ENCODE measurements around the gene CAMSAP2.

- TF ChIP-seq RAD21 (IDR thresholded peaks at IDR 0.05; ENCODE audit: insufficient read depth, low read depth, low read length): peak; percentile 28; the same call in 1 of the 2 replicates
- peak in 1 of 3 experiments; percentile 2; a peak in 2 of 6 replicates for TF ChIP-seq CTCF (IDR thresholded peaks at IDR 0.05 in 2 of 3, conservative IDR thresholded peaks at IDR 0.05 in 1 of 3; ENCODE audit: control insufficient read depth in 2 of 3, extremely low read depth in 1 of 3, insufficient read depth in 1 of 3, low read depth in 3 of 3, low read length in 3 of 3)
- TF ChIP-seq CBX3 (IDR thresholded peaks at IDR 0.05; ENCODE audit: borderline replicate concordance, low read depth): no peak
Measured at GRCh38 chr1:200837931-200838571, 99.4 kb downstream of the CAMSAP2 start.

Measured in GM12878 (cell line).